Measurements from ENCODE around the gene EIF3K. TPM values are rescaled to one million over a fixed set of nuclear protein-coding genes. Genes with fewer than 3 reads are reported as not detected.
A peak's percentile ranks its signal among the peaks of the same experiment; 100 is the strongest.

Gene EIF3K
- total RNA-seq, 2 experiments from 2014 or later, result 281 to 308 TPM

DNA sequence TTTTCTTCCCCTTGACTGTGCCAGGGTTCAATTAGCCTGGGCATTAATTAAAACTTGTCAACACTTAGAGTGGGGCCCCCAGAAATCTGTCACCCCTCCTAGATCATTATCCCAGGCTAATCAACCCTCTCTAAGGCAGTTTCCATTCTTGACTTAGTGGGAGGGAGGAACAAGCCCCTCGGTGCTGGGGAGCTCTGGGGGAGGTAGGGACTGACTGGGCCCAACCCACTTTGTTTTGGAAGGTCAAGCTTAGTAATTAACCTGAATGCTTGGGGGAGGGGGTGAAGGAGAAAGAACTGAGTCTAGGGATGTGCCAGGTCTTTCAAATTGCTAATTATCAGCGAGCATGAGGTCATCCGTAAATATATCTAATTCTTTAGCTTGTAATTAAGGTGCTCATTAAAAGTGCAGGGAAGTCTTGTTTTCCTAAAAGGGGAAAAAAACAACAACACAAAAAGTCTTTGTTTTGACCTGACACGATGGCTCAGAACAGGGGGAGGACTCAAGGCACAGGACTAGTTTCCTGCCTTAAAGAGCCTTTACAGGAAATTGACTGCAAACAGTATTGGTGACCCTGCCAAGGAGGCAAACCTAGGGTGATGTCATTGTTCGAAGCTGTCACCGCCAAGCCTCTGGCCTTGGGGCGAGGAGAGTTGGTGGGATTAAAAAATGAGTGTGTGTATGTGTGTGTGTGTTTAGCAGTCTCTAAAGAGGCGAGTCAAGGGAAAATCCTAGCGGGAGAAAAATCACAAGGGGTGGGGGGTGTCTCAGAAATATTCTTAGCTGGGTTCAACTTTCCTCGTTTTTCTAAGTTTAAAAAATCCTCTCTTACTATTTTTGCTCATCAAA, 47.9 kb downstream of the EIF3K start:
- ATAC-seq (peak; percentile 92), DNase-seq (peak; percentile 79)
- peaks cover 25% of the 10 kb centered on the region for H3K36me3 Mint-ChIP-seq
- H3K4me3 Mint-ChIP-seq, result peak overlapping the region; percentile 27
- no peaks in the 10 kb centered on the region for H3K9me3 Mint-ChIP-seq (ENCODE audit: low read depth)
- peak overlapping the region; percentile 83 for H3K27ac Mint-ChIP-seq
- H3K4me1 Mint-ChIP-seq, result peaks cover 91% of the 10 kb centered on the region
- CTCF ChIA-PET, result interaction anchor here (1.0 to 1.6 kb wide), 6 partner anchors 9 to 263 kb away, joined by 3 to 6 read pairs (median 4); partner anchors contain the start of genes MRPS12 and SARS2
- H3K27me3 Mint-ChIP-seq, result no peaks in the 10 kb centered on the region

DNA sequence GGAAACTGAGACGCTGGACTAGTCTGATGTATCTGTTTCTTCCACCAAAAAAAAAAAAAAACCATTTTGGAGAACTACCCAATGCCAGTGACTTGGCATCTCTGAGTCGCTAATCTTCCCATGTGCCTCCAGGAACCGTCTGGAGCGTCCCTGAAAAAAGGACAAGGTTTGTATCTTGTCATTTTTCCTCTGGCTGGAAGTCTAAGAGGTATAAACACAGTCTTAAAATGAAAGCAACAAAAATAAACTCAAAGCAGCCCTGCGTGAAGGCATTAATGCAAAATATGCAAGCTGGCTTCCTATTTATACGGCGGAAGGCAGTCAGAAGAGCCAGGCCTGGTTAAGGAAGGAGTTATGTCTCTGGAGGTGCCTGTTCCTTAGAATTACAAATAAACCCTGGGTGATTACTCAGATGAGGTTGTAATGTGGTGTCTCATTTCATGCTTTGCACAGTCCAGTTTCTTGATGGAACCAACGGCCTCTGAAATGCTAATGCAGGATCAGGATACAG, 48.7 kb downstream of the EIF3K start:
- Mint-ChIP-seq H3K36me3 (peaks cover 25% of the 10 kb centered on the region), H3K27ac (peak overlapping the region; percentile 31), H3K9me3 (ENCODE audit: low read depth) (no peaks in the 10 kb centered on the region), H3K4me1 (peaks cover 86% of the 10 kb centered on the region), H3K4me3 (no peak overlapping the region), H3K27me3 (no peaks in the 10 kb centered on the region)
- CTCF ChIA-PET, result interaction anchor here (0.7 to 1.5 kb wide), 6 partner anchors 8 to 332 kb away, joined by 3 to 6 read pairs (median 4); partner anchors contain the start of gene CATSPERG
- ATAC-seq, result no peak
- no peak for DNase-seq

GRCh38 chr19:38669552-38669951, 50.6 kb downstream of the EIF3K start:
- peak overlapping the region; percentile 65 for H3K27ac Mint-ChIP-seq
- ATAC-seq (peak; percentile 28), DNase-seq (peak; percentile 75)
- CTCF ChIA-PET, result interaction anchor here (0.9 to 2.0 kb wide), 6 partner anchors 12 to 267 kb away, joined by 3 to 7 read pairs (median 4); partner anchors contain the start of gene FAM98C
- peak overlapping the region; percentile 39 for H3K4me3 Mint-ChIP-seq
- H3K36me3 Mint-ChIP-seq, result peaks cover 26% of the 10 kb centered on the region
- H3K27me3 Mint-ChIP-seq, result no peaks in the 10 kb centered on the region
- H3K9me3 Mint-ChIP-seq (ENCODE audit: low read depth), result no peaks in the 10 kb centered on the region
- H3K4me1 Mint-ChIP-seq, result peaks cover 78% of the 10 kb centered on the region

DNA sequence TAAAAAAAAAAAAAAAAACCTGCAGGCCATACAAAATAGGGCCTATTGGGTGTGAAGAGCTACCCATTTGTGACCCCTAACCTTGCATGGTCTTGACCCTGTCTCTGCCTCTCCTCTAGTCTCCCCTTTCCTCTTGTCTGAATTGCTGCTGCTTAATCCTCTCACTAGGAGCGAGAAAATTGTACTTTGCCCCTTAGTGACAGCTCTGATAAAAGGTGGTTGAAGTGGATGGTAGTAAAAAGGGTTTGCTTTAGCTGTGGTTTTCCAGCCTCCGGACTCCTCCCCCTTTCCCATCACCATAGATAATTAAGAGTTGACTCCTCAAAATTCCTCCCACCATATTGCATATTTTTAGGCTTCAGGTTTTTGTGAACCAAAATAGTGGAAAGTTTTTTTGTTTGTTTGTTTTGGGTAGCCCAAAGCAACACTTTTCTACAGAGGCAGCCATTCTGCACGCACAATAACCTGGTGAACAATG, 52.0 kb downstream of the EIF3K start:
- Mint-ChIP-seq H3K27ac (no peak overlapping the region), H3K27me3 (no peaks in the 10 kb centered on the region), H3K36me3 (peaks cover 26% of the 10 kb centered on the region), H3K4me3 (no peak overlapping the region), H3K9me3 (ENCODE audit: low read depth) (no peaks in the 10 kb centered on the region), H3K4me1 (peaks cover 81% of the 10 kb centered on the region)
- DNase-seq (no peak), ATAC-seq (no peak)
- CTCF ChIA-PET, result interaction anchor here (1.0 to 1.9 kb wide), 5 partner anchors 9 to 156 kb away, joined by 3 to 7 read pairs (median 5); no protein-coding TSS in a partner anchor

DNA sequence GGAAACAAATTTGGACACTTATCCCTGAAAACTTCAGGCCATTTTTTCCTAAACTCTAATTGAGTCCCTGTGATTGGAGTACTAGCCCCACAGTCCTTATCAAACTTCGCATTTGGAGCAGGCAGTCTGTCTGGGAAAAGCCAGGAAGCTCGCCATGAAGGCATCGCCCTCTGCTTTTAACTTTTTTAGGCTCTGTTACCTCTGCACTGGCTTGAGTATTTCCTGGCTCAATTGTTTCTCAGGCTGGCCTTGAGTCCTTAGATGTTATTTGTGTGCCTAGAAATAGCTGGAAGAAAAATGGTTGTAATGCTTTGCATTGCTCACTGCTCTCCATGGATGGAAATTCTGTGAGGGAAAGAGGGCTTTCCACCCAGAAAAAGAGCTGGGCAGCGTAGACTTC, 52.7 kb downstream of the EIF3K start:
- Mint-ChIP-seq H3K4me3 (no peak overlapping the region), H3K27me3 (no peaks in the 10 kb centered on the region), H3K36me3 (peaks cover 26% of the 10 kb centered on the region), H3K9me3 (ENCODE audit: low read depth) (no peaks in the 10 kb centered on the region), H3K27ac (no peak overlapping the region), H3K4me1 (peaks cover 81% of the 10 kb centered on the region)
- ATAC-seq (no peak), DNase-seq (no peak)
- CTCF ChIA-PET, result interaction anchor here (1.9 kb wide), 1 partner anchor 9 kb away, joined by 7 read pairs; no protein-coding TSS in a partner anchor

DNA sequence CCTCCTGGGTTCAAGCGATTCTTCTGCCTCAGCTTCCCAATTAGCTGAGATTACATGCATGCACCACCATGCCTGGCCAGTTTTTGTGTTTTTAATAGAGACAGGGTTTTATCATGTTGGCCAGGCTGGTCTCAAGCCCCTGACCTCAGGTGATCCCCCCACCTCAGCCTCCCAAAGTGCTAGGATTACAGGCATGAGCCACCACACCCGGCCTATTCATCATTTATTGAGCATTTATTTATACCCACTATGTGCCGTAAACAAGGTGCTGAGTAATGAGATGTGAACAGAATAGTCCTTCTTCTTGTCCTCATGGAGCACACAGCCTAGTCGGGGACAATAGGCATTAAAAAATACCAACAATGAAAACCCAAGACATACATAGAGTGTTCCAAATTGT, 54.0 kb downstream of the EIF3K start:
- no peaks in the 10 kb centered on the region for H3K27me3 Mint-ChIP-seq
- CTCF ChIA-PET, result no interaction called here
- H3K4me1 Mint-ChIP-seq, result peaks cover 80% of the 10 kb centered on the region
- DNase-seq (no peak), ATAC-seq (no peak)
- no peaks in the 10 kb centered on the region for H3K9me3 Mint-ChIP-seq (ENCODE audit: low read depth)
- H3K36me3 Mint-ChIP-seq, result peaks cover 28% of the 10 kb centered on the region
- H3K27ac Mint-ChIP-seq, result no peak overlapping the region
- no peak overlapping the region for H3K4me3 Mint-ChIP-seq

DNA sequence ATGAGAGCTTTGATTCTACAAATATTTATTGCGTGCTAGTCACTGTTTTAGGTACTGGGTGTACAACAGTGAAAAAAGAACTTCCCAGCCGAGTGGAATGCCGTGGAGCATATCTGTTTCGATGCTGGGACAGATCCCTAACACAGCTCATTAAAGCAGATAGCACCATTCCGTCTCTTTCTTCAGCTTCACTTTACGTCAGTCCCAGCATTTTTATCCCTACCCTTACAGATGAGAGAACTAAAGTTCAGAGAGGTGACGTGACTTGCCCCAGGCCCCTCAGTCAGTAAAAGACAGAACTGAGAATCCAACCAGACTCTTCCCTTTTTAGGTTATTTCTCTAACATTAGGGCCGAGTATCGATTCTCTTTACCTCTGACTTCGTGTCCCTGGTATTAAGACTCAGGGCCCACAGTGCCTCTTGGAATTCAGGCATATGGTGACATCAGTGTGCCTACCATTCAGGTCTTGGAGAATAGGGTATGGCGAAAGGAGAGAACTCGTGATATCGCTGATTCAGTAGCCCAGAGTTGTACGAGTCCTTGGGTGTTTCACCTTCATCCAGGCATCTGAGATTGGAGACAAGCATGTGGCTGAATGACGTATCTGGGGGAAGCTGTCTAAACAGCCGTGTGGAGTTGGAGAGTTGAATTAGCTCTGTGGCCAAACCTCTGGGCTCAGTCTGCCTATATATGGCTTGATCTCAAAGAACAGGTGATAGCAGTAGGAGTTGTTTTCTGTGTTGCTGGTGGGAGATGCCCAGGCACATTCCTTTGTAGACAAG, 55.6 kb downstream of the EIF3K start:
- Mint-ChIP-seq H3K9me3 (ENCODE audit: low read depth) (no peaks in the 10 kb centered on the region), H3K27me3 (no peaks in the 10 kb centered on the region), H3K27ac (peak overlapping the region; percentile 64), H3K4me1 (peaks cover 80% of the 10 kb centered on the region), H3K4me3 (no peak overlapping the region), H3K36me3 (peaks cover 25% of the 10 kb centered on the region)
- CTCF ChIA-PET, result interaction anchor here (1.4 to 2.2 kb wide), 3 partner anchors 8 to 15 kb away, joined by 3 to 9 read pairs (median 3); no protein-coding TSS in a partner anchor
- DNase-seq (no peak), ATAC-seq (no peak)

DNA sequence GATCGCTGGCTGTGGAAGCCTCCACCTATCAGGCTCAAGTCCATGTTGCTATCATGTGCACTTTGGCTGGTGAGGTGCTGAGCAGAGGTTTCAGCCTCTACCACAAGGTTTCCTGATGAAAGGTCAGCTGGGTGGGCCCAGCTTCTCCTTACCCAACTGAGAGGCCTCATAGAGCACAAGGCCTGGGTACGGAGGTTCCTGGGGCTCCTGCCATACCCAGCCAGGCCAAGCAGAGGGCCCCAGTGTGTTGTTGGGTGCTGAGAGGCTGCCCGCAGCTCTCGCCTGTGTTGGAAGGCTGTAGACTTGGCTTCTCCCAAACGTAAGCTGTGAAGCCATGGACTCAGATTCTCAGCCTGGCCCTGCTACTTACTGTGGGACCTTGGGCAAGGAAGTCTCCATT, 56.6 kb downstream of the EIF3K start:
- DNase-seq (peak; percentile 62), ATAC-seq (peak; percentile 61)
- H3K27me3 Mint-ChIP-seq, result no peaks in the 10 kb centered on the region
- H3K4me3 Mint-ChIP-seq, result no peak overlapping the region
- peaks cover 80% of the 10 kb centered on the region for H3K4me1 Mint-ChIP-seq
- H3K27ac Mint-ChIP-seq, result peak overlapping the region; percentile 64
- H3K36me3 Mint-ChIP-seq, result peaks cover 29% of the 10 kb centered on the region
- H3K9me3 Mint-ChIP-seq (ENCODE audit: low read depth), result no peaks in the 10 kb centered on the region
- CTCF ChIA-PET, result interaction anchor here (0.9 to 2.2 kb wide), 5 partner anchors 9 to 17 kb away, joined by 3 to 9 read pairs (median 3); no protein-coding TSS in a partner anchor

- Mint-ChIP-seq H3K27me3 (no peaks in the 10 kb centered on the region), H3K27ac (peak overlapping the region; percentile 64), H3K4me1 (peaks cover 82% of the 10 kb centered on the region), H3K9me3 (ENCODE audit: low read depth) (no peaks in the 10 kb centered on the region), H3K36me3 (peaks cover 31% of the 10 kb centered on the region), H3K4me3 (no peak overlapping the region)
- ATAC-seq (no peak), DNase-seq (peak; percentile 56)
- CTCF ChIA-PET, result interaction anchor here (0.6 to 1.4 kb wide), 6 partner anchors 9 to 73 kb away, joined by 3 to 5 read pairs (median 3); no protein-coding TSS in a partner anchor
Measured at GRCh38 chr19:38676023-38676877, 57.3 kb downstream of the EIF3K start.

GRCh38 chr19:38676878-38677646, 58.1 kb downstream of the EIF3K start:
- CTCF ChIA-PET, result interaction anchor here (1.2 to 2.1 kb wide), 3 partner anchors 9 to 43 kb away, joined by 3 to 5 read pairs (median 5); no protein-coding TSS in a partner anchor
- H3K27me3 Mint-ChIP-seq, result no peaks in the 10 kb centered on the region
- no peaks in the 10 kb centered on the region for H3K9me3 Mint-ChIP-seq (ENCODE audit: low read depth)
- H3K4me3 Mint-ChIP-seq, result no peak overlapping the region
- ATAC-seq, result no peak
- H3K4me1 Mint-ChIP-seq, result peaks cover 80% of the 10 kb centered on the region
- no peak for DNase-seq
- peak overlapping the region; percentile 13 for H3K27ac Mint-ChIP-seq
- H3K36me3 Mint-ChIP-seq, result peaks cover 36% of the 10 kb centered on the region

GRCh38 chr19:38678217-38678890, 59.4 kb downstream of the EIF3K start:
- no peak for ATAC-seq
- no peak overlapping the region for H3K4me3 Mint-ChIP-seq
- CTCF ChIA-PET, result interaction anchor here (0.8 to 2.1 kb wide), 5 partner anchors 8 to 22 kb away, joined by 3 to 5 read pairs (median 3); no protein-coding TSS in a partner anchor
- peaks cover 44% of the 10 kb centered on the region for H3K36me3 Mint-ChIP-seq
- H3K27ac Mint-ChIP-seq, result peak overlapping the region; percentile 61
- no peaks in the 10 kb centered on the region for H3K27me3 Mint-ChIP-seq
- peaks cover 93% of the 10 kb centered on the region for H3K4me1 Mint-ChIP-seq
- H3K9me3 Mint-ChIP-seq (ENCODE audit: low read depth), result peaks cover 4% of the 10 kb centered on the region
- no peak for DNase-seq

Measured in activated CD8-positive, alpha-beta memory T cell treated with anti-CD3 and anti-CD28 coated beads, Interleukin-2, amount 10 ng/mL, durations not matched to agents 7 days and 5 days (primary cell).